Activated T-helper 9 cell treated with anti-CD3 and anti-CD28 coated beads, Interleukin-2, amount 50 U/mL, for 16 hours (primary cell): Measurements from ENCODE around the gene TMBIM1.

Experiments used
- DNase-seq: peaks from one replicate; pipeline ENCODE4 v3.0.0-alpha.2; 2020; ENCODE audit warnings: low read depth

The TMBIM1 gene, protein sequence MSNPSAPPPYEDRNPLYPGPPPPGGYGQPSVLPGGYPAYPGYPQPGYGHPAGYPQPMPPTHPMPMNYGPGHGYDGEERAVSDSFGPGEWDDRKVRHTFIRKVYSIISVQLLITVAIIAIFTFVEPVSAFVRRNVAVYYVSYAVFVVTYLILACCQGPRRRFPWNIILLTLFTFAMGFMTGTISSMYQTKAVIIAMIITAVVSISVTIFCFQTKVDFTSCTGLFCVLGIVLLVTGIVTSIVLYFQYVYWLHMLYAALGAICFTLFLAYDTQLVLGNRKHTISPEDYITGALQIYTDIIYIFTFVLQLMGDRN

DNA sequence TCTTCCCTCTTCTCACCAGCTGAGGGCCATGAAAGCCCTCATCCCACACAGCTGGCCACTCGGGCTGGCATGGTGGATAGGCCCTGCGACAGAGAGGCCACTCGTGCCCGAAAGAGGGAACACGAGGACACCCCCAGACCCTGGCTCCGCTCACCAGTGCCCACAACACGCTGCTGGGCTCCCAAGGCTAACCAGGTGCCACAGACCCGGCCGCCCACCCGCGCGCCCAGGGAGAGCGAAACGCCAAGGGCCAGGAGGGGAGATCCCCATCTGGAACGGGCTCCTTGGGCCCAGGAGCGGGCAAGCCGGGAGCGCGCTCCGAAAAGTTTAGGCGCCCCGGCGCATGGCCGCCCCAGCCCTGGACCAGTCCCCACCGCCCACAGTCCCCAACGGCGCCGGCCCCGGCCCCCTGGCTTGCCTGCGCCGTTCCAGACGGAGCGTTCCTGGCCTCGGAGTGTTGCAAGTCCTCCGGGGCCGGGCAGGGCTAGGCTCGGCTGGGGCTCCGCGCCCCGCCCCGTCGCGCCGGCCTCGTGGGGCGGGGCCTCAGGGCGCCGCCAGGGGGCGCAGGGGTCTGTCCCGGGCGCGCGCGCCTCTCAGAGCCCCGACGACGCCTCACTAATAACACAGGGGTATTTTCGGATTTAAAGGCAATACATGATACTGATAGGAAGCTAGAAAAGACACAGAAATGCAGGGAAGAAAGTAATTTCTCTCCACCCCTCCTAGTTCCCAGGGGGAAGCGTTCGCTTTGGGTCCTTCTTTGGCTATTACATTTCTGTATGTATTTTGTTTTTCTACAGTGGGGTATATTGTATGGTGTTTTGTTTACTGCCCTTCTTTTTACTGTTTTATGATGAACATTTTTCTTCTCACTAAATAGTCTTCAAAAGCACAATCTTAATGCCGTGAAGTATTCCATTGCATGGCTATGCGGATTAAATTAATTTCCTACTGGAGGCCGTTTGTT lies at the start of gene TMBIM1:
TMBIM1 (minus strand) TSS at position 456 of the 967 bp plus-strand sequence. CDS start 10,362 bp downstream, outside the sequence.
- peak; percentile 73 for DNase-seq

DNA sequence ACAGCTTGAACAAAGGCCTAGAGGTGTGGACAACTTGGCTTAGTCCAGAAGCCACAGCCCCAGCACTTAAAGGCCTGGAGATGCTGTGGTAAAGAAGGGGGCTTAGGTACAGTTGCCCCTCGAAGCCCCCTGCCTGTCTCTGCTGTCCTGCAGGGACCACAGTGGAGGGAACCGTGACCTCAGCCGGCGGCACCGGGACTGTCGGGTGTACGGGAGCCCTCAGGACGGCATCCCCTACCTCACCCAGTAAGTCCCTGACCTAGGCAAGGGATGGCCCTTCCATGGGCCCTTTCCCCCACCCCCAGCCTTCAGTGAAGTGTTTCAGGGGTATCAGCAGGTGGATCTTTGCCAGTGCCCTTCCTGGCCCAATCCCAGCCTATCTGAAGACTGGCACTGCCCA lies 49.1 kb upstream of the TMBIM1 start:
- no peak for DNase-seq

DNA sequence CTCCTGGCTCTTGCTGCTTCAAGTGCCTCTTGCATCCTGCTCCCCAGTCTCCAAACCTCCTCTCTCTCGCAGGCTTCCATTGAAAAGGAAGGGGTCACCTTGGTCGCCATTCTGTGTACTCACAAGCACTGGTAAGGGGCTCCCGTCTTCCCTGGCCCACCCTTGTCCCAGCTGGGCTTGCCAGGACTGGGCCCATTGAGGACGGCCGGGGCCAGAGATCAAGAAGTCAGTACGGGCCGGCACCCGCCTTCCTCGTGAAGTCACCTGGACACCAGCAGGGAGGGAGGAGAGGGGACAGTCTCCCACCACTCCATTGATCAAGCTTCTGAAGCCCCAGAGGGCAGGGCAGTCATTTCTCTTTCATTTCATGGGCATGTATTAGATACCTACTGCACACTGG lies 48.4 kb upstream of the TMBIM1 start:
- DNase-seq: no peak

DNA sequence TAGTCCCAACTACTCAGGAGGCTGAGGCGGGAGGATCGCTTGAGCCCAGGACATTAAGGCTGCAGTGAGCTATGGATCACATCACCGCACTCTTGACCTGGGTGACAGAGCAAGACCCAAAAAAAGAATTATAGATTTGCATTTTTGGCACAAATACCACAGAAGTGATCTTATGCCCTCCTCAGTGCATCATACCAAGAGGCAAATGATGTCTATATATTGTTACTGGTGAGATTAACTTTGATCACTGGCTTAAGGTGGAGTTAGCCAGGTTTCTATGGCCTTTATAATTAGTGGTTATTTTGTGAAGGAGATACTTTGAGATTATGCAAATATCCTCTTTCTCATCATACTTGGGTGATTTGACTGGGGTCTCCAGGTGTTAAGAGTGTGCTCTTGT lies 42.2 kb upstream of the TMBIM1 start:
- no peak for DNase-seq

DNA sequence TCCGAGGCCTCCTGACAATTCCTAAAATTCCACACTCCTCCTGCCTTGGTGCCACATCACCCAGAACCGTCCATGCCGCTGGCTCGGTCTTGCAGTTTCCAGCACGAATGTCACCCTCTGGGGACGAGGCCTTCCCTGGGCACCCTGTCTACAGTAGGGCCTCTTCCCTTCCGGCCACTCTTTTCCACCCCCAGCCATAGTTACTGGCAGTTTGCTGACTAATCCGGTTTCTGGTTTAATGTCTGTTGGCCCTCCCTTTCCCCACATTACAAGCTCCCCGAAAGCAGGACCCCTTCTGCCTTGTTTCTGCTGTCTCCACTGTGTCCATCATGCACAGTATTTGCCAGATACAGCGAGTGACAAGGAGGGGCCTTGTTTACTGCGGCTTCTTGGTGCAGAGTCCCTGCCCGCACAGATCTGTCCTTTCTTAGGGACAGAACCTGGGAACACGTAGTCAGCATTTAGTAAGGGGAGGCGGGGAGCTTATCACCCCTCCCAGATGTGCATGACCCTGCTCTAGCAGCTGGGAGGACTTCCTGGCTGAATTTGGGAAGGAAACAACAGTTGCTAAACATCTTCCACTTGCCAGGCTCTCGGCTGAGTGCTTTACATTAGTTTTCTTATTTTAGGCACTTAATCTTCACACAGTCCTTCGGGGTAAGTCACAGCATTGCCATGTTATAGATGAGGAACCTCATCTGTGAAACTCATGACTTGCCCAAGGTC lies 40.8 kb upstream of the TMBIM1 start:
- no peak for DNase-seq

DNA sequence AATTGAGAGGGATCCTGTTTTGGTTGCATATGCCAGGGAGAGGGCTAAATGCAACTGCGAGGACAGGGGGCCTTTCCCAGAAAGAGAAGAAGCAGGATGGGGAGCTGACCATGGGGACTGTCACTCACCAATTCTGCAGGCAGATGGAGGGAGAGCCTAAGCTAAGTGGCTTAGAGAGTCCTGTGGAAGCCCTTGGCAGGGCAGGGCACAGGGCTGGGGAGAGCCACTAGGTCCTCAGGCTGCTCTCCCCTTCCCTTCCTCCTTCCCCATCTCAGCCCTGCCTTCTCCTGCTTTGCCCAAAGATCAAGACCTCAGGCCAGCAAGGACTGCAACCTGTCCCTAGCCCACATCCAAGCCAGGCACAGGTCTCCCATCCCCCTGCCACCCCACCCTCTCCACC lies 40.0 kb upstream of the TMBIM1 start:
- DNase-seq: no peak

DNA sequence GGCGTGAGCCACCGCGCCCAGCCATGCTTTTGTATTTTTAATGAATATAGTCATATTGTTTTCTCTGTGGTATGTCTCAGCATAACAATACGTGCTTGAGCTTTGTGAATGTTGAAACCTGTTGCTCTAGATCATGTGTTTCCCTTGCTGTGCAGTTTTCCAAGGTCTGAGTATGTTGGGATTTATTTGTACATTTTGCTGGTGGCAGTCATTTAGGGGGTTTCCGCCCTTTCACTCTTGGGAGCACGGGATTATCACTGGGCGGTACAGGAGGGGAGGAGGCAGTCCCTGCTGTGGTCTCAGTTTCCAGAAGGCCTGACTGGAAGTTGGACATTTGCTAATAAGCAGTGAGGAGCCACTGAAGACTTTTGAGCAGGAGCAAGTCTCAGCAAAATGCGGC lies 39.4 kb upstream of the TMBIM1 start:
- DNase-seq: no peak

DNA sequence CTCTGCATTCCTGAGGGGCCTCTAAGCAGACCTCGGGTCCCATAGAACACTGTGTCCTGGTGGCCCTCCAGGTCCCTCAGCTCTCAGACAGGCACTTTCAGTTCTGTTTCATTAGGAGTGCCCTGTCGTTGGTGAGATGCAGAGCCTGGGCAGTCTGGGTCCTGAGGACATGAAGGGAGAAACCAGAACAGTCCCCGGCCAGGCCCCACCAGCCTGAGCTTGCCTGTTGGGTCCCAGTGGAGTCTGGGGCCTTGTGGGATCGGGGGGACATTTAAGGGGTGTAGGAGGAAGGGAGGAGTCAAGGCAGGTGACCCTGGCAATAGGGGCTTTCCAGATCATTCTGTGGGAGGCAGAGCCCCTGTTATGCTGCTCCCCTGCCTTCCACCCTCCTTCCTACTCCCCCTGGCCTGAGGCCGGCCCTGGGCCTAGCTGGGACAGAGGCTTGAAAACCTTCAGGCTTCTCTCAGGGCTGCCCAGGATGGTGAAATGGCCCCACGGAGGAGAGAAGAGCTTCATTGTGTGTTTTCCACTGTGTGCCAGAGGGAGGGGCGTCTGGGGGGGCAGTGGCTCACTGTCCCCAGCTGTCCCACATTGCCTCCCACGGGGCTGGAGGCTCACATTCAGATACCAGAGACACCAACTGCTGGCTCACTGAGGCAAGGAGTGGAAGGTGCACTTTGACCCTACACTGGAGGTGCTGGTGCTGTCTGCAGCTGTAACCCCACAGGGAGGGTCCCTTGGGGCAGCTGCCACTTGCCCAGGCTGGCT lies 37.7 kb upstream of the TMBIM1 start:
- no peak for DNase-seq

DNA sequence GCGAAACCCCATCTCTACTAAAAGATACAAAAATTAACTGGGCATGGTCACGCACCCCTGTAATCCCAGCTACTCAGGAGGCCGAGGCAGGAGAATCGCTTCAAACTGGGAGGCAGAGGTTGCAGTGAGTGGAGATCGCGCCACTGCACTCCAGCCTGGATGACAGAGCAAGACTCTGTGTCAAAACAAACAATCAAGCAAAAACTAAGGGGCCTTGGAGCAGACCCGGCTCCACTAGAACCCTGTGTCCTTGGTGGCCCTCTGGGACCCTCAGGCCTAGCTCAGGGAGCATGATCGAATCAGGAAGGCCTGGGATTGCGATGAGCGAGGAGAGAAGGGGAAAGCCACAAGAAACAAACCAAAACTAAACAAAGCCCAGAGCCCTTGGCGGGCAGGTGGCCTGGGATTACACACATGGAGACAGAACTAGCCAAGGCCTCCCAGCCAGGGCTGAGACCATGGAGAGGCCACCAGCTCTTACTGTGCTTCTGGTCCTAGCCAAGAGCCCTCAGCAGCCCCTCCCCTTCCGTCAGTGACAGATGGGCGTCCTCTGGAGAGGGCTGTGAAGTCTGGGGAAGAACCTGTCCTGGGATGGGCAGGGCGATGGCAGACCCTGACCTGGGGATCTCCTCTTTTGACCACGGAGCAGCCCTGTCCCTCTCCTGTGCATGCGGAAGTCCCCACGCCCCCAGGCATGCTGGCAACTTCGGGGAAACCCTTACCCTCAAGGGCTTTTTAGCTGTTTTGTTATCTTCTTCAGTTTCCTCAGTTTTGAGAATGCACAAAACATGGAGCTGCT lies 36.9 kb upstream of the TMBIM1 start:
- DNase-seq: no peak

DNA sequence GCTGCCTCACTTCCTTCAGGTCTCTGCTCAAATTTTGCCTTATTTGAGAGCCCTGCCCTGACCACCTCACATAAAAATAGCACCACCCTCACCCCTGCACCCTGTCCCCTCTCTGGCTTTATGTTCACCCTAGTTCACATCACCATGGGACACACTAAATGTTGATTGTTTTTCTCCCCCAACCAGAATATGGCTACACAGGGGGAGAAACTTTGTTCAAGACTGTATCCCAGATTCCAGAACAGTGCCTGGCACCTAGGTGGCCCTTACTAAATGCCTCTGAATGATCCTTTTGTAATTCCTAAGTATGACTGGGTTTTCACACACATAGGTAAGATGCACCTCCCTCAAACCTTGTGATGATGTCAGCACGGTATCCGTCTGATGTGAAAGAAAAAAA lies 36.0 kb upstream of the TMBIM1 start:
- no peak for DNase-seq

DNA sequence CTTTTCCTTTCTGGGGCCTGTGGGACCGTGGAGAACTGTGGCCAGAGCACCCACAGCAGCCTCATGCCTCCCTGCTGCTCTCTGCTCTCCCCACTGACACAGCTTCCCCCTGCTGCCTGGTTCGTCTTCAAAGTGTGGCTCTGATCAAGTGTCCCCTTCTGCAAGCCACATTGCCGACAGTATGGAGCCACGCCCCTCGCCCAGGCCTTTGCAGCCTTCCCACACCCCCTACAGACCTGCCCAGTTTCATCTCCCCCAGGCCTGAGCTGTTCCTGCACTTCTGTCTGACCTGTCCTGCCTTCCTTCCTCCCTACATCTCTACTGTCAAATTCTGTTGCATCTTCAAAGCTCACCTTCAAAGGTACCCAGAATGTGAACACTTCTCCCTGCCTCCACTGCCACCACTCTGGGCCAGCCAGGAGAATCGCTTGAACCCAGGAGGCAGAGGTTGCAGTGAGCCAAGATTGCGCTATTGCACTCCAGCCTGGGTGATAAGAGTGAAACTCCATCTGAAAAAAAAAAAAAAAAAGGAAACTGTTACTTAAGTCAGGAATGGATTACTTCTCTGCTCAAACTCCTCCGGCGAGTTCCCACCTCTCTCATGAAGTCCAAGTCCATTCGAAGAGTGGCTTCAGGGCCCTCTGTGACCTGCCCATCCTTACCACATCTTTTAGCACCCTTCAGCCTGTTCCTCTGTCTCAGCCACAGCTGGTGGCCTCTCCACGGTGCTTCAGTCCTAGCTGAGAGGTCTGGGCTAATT lies 35.3 kb upstream of the TMBIM1 start:
- DNase-seq: no peak

DNA sequence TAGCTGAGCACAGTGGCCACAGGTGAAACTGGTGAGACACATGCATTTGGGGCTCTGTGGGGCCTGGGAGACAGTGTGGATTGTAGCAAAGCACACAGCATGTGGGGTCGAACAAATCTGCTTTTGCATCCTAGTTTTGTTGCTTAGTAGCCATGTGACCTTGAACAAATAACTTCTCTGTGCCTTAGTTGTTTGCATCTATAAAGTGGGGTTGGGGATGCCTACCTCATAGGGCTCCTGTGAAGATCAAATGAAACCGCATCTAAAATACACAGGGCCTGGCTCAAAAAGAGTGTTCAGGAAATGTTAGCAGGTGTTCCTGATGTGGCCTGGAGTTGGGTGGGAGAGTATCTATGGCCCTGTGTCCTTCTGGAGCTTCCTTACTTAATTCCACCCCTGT lies 34.0 kb upstream of the TMBIM1 start:
- no peak for DNase-seq

DNA sequence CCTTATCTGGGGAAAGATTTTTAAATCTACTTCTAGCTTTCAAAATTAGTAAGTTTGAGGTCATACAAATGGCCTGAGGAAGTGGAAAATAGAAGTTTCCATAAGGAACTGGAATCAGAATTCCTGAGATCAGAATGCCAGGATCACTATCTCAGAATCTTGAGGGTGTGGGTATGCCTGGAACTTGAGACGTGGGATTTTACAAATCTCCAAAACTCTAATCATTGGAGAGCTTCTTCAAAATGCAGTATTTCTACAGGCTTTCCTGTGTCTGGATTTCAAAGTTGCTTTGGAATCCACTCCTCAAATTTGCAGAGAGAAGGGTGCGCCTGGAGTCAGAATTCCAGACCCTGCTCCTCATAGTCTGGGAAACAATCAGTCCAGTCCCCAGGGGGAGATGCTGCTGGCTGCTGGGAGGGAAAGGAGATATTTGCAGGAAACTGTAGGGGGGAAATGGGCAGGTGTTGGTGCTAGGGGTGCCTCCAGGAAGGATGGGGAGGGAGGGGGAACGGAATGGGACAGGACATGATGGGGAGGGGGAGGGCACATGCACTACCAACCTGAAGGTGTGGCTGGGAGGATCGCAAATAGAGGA lies 33.4 kb upstream of the TMBIM1 start:
- DNase-seq: no peak

DNA sequence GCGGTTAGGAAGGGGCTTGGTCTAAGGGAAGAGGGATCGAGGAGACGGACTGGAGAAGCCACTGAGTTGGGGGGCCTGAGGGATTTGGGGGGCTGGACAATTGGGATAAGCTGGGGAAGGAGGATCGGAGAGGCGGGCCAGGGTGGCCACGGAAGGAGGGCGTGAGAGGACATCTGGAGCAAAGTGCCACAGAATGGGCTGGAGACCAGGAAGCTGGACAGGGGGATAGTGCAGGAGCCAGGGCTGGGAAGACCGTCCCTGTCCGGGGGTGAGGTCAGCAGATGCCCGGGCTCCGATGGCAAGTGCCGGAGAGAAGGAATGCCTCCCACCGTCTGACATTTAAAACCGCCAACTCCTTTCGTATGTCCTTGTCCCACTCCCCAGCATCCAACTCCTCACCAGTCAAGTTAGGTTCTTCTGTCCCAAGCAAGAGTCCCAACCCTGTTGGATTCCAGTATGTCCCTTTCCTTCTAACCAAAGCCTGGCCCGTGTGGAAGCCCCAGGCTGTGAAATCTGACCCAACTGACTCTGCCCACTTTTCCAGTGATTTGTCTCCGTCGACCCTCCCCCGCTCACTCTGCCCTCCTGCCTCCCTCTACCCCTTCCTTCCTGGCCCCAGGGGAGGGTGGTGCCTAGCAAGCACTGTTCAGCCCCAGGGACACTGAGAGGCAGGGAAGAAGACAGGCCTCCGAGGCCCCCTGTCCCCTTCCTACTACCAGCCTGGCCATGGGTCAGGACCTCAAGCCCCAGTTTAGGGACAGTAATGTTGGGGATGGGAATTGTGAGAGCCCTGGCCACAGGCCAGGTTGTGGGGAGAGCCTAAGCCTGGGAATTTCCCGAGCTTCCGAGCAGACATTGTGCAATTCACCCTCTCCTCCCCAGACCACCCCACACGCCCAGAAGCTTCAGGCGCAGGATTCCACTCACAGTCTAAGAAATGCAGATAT lies 31.5 kb upstream of the TMBIM1 start:
- no peak for DNase-seq

DNA sequence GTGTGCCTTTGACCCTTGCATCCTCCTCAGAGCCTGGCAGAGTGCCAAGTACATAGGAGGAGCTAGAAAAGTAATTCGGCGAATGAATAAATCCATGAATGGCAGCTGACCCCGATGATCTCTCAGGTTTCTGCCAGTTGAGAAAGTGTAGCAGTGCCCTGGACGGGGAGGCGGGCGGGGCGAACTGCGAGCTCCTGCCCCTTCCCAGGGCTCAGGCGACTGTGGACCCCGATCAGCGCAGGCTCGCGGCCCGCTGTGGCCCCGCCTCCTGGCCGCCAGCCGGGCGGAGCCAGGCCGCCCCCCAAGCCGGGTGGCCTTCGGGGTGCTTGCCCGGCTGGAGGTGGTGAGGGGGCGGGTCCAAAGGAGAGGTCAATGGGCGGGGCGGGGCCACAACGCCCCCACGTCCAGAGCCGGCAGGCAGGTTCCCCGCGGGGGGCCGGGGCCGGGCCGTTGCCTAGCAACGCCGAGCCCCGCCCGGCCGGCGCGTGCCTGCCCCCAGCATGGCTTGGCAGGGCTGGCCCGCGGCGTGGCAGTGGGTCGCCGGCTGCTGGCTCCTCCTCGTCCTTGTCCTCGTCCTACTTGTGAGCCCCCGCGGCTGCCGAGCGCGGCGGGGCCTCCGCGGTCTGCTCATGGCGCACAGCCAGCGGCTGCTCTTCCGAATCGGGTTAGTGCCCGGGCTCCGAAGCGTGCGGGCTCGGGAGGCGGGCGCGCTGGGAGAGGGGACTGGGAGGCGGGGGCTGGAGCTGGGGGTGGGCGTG lies 30.6 kb upstream of the TMBIM1 start:
- peak; percentile 20 for DNase-seq

DNA sequence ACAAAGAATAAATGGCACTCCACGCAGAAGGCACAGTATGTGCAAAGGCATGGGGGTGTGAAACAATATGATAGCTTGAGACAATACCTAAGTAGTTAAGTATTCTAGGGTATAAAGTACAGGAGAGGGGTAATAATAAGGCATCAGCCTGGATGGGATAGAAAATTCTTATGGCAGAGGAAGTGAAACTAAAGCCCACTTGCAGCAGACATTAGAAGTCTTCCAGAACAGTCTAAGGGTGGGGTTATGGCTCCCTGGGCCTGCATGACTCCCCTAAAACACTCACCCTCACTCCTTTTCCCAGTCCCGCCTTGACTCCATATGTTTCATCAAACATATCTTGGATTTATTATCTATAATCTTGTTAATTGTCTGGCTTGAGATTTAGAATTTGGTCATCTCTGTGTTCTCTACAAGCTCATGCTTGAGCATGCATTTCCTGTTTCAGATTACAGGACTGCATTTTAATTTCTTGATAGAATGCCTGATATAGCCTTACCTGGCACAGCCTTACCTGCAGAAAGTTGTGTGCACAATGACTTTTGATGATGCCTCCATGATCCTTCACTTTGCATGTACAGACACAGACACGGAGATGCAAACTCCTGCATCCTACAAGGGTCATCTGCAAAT lies 28.5 kb upstream of the TMBIM1 start:
- DNase-seq: no peak

DNA sequence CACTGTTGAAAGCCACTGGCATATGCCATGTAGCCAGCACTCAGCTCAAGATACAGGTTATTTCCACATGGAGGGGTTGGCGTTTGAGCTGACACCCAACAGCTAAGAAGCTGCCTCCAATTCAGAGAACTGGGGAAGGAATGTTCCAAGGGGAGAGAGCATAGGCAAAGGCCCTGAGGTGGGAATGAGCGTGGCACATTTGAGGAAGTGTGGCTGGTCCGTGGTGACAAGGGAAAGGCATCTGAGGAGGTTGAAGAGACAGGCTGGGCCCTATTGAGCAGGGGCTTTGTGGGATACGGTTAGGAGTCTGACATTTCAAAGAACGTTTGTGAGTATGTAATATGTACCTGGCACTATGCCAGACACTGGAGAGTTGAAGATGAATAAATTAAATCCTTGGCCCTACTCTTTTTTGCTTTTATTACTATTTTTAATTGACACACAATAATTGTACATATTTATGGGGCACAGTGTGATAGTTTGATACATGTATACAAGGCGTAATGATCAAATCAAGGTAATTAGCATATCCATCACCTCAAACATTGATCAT lies 27.6 kb upstream of the TMBIM1 start:
- DNase-seq: no peak
